Astrocyte of the spinal cord (primary cell): ENCODE results near the gene EIF1B.

Experiments used
- DNase-seq: peaks from one replicate; pipeline ENCODE4 v3.0.0; 2011; ENCODE audit warnings: low read depth, low spot score
- H3K4me3 ChIP-seq: 2 replicates; pipeline ENCODE4 v1.5.1; 2011; ENCODE audit warnings: low read depth, mild to moderate bottlenecking, low read length, moderate library complexity
- CTCF ChIP-seq: IDR thresholded peaks from 2 replicates; pipeline ENCODE4 v1.5.1; 2012; ENCODE audit warnings: low read depth, mild to moderate bottlenecking, low read length, inconsistent platforms
- in situ Hi-C: cut with HindIII; loops from 2 replicates; pipeline ENCODE4 v1.10.0; 2017; ENCODE audit warnings: low sequenced_read_pairs

Gene EIF1B

DNA sequence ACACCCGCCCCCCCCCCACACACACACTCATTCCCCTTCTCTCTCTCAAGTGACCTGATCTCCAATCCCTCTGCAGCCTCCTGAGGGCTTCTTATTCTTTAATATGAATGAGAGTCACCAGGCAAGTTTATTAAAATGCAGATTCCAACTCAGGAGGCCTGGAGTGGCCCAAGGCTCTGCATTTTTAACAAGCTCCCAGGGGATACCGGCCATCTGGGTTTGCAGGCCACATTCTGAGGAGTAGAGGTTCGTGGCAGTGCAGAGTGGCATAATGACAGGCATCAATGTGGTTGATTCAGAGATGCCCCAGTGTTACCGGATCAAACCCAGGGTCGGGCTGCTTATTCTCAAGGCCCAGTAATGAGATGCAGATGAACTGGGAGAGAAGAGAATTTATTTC is 18.9 kb downstream of the EIF1B start:
- H3K4me3 ChIP-seq = no peak overlapping the region
- DNase-seq = no peak
- TF ChIP-seq CTCF = no peak
- in situ Hi-C loops = no loop called here

DNA sequence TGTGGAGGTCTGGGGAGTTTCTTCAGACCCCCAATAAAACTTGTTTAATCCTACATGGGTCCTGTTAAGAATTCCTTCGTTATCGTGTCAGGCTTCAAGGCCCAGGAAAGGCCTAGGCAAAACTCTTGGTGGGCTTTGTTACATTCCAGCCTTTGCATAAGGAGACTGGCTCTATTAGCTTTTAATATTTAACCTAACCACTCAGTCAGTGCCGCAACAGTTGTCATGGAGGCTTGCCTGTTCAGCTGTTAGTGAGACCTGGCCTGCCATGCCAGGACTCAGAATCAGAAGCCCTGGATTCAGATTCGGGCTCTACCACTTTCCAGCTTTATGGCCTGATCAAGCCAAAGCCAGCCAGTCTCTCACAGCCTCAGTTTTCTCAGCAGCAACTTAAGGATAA is 19.6 kb downstream of the EIF1B start:
- in situ Hi-C loops = no loop called here
- H3K4me3 ChIP-seq = no peak overlapping the region

GRCh38 chr3:40332684-40333083 is 23.2 kb downstream of the EIF1B start:
- in situ Hi-C loops = no loop called here
- no peak for TF ChIP-seq CTCF
- no peak for DNase-seq
- H3K4me3 ChIP-seq = no peak overlapping the region

More for the DNA sequence above, 19.6 kb downstream of the EIF1B start:
- DNase-seq = no peak
- TF ChIP-seq CTCF = no peak

DNA sequence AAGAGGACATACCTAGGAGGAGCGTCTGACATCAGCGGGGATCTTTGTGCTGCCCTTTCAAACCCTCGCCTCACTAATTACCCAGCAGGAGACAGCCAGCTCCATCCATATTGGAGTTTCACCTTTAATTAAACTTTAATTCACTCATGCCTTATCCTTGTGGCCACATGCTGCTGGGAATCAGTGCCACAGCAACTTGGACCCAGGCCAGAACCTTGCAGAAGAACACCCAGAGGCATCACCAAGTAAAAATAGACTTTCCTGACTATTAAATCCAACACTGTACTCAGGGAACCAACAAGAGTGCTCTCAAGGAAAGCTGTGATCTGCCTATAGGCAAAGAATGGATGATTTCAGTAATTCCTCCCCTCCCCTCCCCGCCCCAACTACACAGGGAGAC is 23.9 kb downstream of the EIF1B start:
- no peak for TF ChIP-seq CTCF
- in situ Hi-C loops = no loop called here

DNA sequence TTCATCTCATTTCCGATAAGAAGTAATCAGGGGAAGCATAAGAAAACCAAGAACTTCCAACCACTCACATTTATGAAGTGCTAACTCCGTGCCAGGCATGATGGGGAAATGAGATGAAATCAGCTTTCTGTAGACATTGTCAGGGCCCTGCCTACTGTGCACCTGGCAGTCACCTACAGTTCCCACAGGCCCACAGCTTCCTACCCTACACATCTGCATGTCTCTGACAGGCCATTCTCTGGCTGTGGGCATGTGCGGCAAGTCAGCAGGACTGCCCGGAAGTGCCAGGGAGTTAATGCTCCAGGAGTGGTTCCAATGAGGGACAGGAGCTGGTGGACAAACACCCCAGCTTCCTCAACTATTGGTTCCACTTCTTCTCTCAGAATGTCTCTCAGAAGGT is 24.3 kb downstream of the EIF1B start:
- no peak for DNase-seq
- no peak for TF ChIP-seq CTCF
- H3K4me3 ChIP-seq = no peak overlapping the region
- in situ Hi-C loops = no loop called here

More for the DNA sequence above, 23.9 kb downstream of the EIF1B start:
- H3K4me3 ChIP-seq = no peak overlapping the region
- no peak for DNase-seq

DNA sequence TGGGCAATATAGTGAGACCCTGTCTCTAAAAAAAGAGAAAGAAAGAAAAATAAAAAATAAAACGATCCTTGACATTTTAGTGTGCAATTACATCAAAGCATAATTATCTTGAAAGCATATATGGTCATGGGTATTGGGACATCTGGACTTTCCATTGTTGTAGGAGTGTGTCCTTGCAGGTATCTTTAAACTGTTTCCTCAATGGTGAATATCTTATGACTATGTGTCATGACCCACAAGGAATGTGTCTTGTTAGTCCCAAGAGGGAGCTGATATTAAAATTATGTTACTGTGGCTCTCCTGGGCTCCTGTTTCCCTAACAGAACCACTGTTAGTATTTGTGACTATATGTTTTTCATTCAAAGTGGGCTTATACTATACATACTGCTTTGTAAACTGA is 26.6 kb downstream of the EIF1B start:
- in situ Hi-C loops = no loop called here
- TF ChIP-seq CTCF = no peak
- H3K4me3 ChIP-seq = no peak overlapping the region
- no peak for DNase-seq

GRCh38 chr3:40336511-40337135 is 27.1 kb downstream of the EIF1B start:
- H3K4me3 ChIP-seq = no peak overlapping the region
- in situ Hi-C loops = no loop called here
- no peak for DNase-seq
- TF ChIP-seq CTCF = no peak
